Mesendoderm (in vitro differentiated cells): Measurements from ENCODE around the gene ELOVL2.

Source experiments
- DNase-seq: peaks from one replicate; pipeline ENCODE4 v3.0.0; 2013
- H2AK5ac ChIP-seq: 2 replicates; pipeline ENCODE4 v1.6.1; 2013; ENCODE audit warnings: low read length, inconsistent platforms
- H2BK120ac ChIP-seq: 2 replicates; pipeline ENCODE4 v1.6.1; 2013; ENCODE audit warnings: low read depth, mild to moderate bottlenecking, low read length, moderate library complexity, mixed read lengths
- H2BK15ac ChIP-seq: replicated peaks from 2 replicates; pipeline ENCODE4 v1.6.1; 2013; ENCODE audit warnings: low read depth, mild to moderate bottlenecking, moderate library complexity
- H2BK5ac ChIP-seq: 2 replicates; pipeline ENCODE4 v1.6.1; 2013; ENCODE audit warnings: low read length, inconsistent platforms
- H3K18ac ChIP-seq: 2 replicates; pipeline ENCODE4 v1.6.1; 2013; ENCODE audit warnings: mild to moderate bottlenecking, low read length, mixed read lengths
- H3K23ac ChIP-seq: one replicate; pipeline ENCODE4 v1.6.1; 2013; ENCODE audit warnings: low read length
- H3K27ac ChIP-seq: 2 replicates; pipeline ENCODE4 v1.5.1; 2013; ENCODE audit warnings: low read depth, mild to moderate bottlenecking, inconsistent platforms, low read length, moderate library complexity
- H3K27me3 ChIP-seq: 2 replicates; pipeline ENCODE4 v1.6.1; 2013; ENCODE audit warnings: low read length, control low read depth, mild to moderate bottlenecking, inconsistent platforms; ENCODE audit not compliant: insufficient read depth, poor library complexity
- H3K36me3 ChIP-seq: 2 replicates; pipeline ENCODE4 v1.6.1; 2013; ENCODE audit warnings: low read length, inconsistent platforms; ENCODE audit not compliant: control insufficient read depth, insufficient read depth
- H3K4ac ChIP-seq: one replicate; pipeline ENCODE4 v1.6.1; 2013; ENCODE audit warnings: low read depth, mild to moderate bottlenecking, low read length, moderate library complexity
- H3K4me1 ChIP-seq: 2 replicates; pipeline ENCODE4 v1.6.1; 2013; ENCODE audit warnings: low read depth, low read length, inconsistent platforms; ENCODE audit not compliant: control insufficient read depth
- H3K4me2 ChIP-seq: 2 replicates; pipeline ENCODE4 v1.6.1; 2013; ENCODE audit warnings: low read length
- H3K4me3 ChIP-seq: 2 replicates; pipeline ENCODE4 v1.5.1; 2013; ENCODE audit warnings: mild to moderate bottlenecking, low read length
- H3K56ac ChIP-seq: one replicate; pipeline ENCODE4 v1.6.1; 2013; ENCODE audit warnings: low read length
- H3K79me1 ChIP-seq: 2 replicates; pipeline ENCODE4 v1.6.1; 2013; ENCODE audit warnings: low read length, inconsistent platforms
- H3K79me2 ChIP-seq: 2 replicates; pipeline ENCODE4 v1.6.1; 2013; ENCODE audit warnings: mild to moderate bottlenecking, low read length; ENCODE audit not compliant: control insufficient read depth, insufficient read depth
- H3K9ac ChIP-seq: 2 replicates; pipeline ENCODE4 v1.6.1; 2013; ENCODE audit warnings: low read length, inconsistent platforms
- H4K5ac ChIP-seq: one replicate; pipeline ENCODE4 v1.6.1; 2013; ENCODE audit warnings: low read length
- H4K8ac ChIP-seq: one replicate; pipeline ENCODE4 v1.6.1; 2013; ENCODE audit warnings: low read depth, mild to moderate bottlenecking, control low read depth, low read length, moderate library complexity
- WGBS: extraction: QIAGEN DNeasy Blood & Tissue Kit; methylation state at CpG from one replicate; pipeline ENCODE4 v1.1.7; 2013; ENCODE audit warnings: low lambda C conversion rate, missing lambda C conversion rate; ENCODE audit not compliant: insufficient coverage; ENCODE audit errors: extremely low coverage; 5-methylcytosine and 5-hydroxymethylcytosine counted together

The ELOVL2 gene

GRCh38 chr6:10961837-10962236 lies 82.3 kb downstream of the ELOVL2 start:
- no CpG with 5 or more reads among the region's 3 CpGs for WGBS
- H2BK5ac ChIP-seq: no peak overlapping the region
- no peaks in the 10 kb centered on the region for H3K79me1 ChIP-seq
- no peak overlapping the region for H3K56ac ChIP-seq
- no peaks in the 10 kb centered on the region for H3K27me3 ChIP-seq
- H3K79me2 ChIP-seq: no peaks in the 10 kb centered on the region
- H4K5ac ChIP-seq: no peak overlapping the region
- H3K4me3 ChIP-seq: no peak overlapping the region
- no peak overlapping the region for H3K4ac ChIP-seq
- H4K8ac ChIP-seq: no peak overlapping the region
- H3K27ac ChIP-seq: no peak overlapping the region
- no peak overlapping the region for H3K18ac ChIP-seq
- H2AK5ac ChIP-seq: no peak overlapping the region
- no peak overlapping the region for H3K23ac ChIP-seq
- no peaks in the 10 kb centered on the region for H3K36me3 ChIP-seq
- H3K4me1 ChIP-seq: no peaks in the 10 kb centered on the region
- DNase-seq: peak; percentile 15
- no peak overlapping the region for H2BK15ac ChIP-seq
- no peak overlapping the region for H3K9ac ChIP-seq
- H2BK120ac ChIP-seq: no peak overlapping the region
- H3K4me2 ChIP-seq: no peak overlapping the region

GRCh38 chr6:10960171-10960570 lies 83.9 kb downstream of the ELOVL2 start:
- Histone ChIP-seq H3K18ac (no peak overlapping the region), H2BK15ac (no peak overlapping the region), H4K5ac (no peak overlapping the region), H3K27me3 (no peaks in the 10 kb centered on the region), H3K4me3 (no peak overlapping the region), H2BK5ac (no peak overlapping the region), H3K4me1 (no peaks in the 10 kb centered on the region), H3K23ac (no peak overlapping the region), H3K36me3 (no peaks in the 10 kb centered on the region), H4K8ac (no peak overlapping the region), H3K4ac (no peak overlapping the region), H3K9ac (no peak overlapping the region), H3K56ac (no peak overlapping the region), H2AK5ac (no peak overlapping the region), H2BK120ac (no peak overlapping the region), H3K4me2 (no peak overlapping the region), H3K79me2 (no peaks in the 10 kb centered on the region), H3K79me1 (no peaks in the 10 kb centered on the region), H3K27ac (no peak overlapping the region)
- no peak for DNase-seq
- WGBS: no CpG with 5 or more reads among the region's 2 CpGs

GRCh38 chr6:10957414-10957886 lies 86.7 kb downstream of the ELOVL2 start:
- H2BK15ac ChIP-seq: no peak overlapping the region
- no peak overlapping the region for H4K5ac ChIP-seq
- no peak overlapping the region for H3K4ac ChIP-seq
- H3K4me1 ChIP-seq: no peaks in the 10 kb centered on the region
- no peak overlapping the region for H2BK5ac ChIP-seq
- DNase-seq: no peak
- no peak overlapping the region for H3K18ac ChIP-seq
- H3K36me3 ChIP-seq: no peaks in the 10 kb centered on the region
- H3K4me3 ChIP-seq: no peak overlapping the region
- no peak overlapping the region for H3K9ac ChIP-seq
- no peaks in the 10 kb centered on the region for H3K79me2 ChIP-seq
- no peaks in the 10 kb centered on the region for H3K79me1 ChIP-seq
- no peak overlapping the region for H2BK120ac ChIP-seq
- H4K8ac ChIP-seq: no peak overlapping the region
- no peak overlapping the region for H2AK5ac ChIP-seq
- WGBS: no CpG with 5 or more reads among the region's 6 CpGs
- H3K56ac ChIP-seq: no peak overlapping the region
- H3K4me2 ChIP-seq: no peak overlapping the region
- H3K23ac ChIP-seq: no peak overlapping the region
- H3K27ac ChIP-seq: no peak overlapping the region
- H3K27me3 ChIP-seq: no peaks in the 10 kb centered on the region

GRCh38 chr6:10956776-10957175 lies 87.3 kb downstream of the ELOVL2 start:
- H3K36me3 ChIP-seq: no peaks in the 10 kb centered on the region
- H3K27me3 ChIP-seq: no peaks in the 10 kb centered on the region
- no peaks in the 10 kb centered on the region for H3K79me1 ChIP-seq
- H4K8ac ChIP-seq: no peak overlapping the region
- no peak overlapping the region for H4K5ac ChIP-seq
- no peak overlapping the region for H3K27ac ChIP-seq
- no peak overlapping the region for H2BK15ac ChIP-seq
- no peaks in the 10 kb centered on the region for H3K4me1 ChIP-seq
- H3K4ac ChIP-seq: no peak overlapping the region
- H3K56ac ChIP-seq: no peak overlapping the region
- H3K18ac ChIP-seq: no peak overlapping the region
- no peak overlapping the region for H3K23ac ChIP-seq
- no peak overlapping the region for H3K4me3 ChIP-seq
- H3K4me2 ChIP-seq: no peak overlapping the region
- no peak overlapping the region for H3K9ac ChIP-seq
- H2BK5ac ChIP-seq: no peak overlapping the region
- no peak overlapping the region for H2AK5ac ChIP-seq
- no peaks in the 10 kb centered on the region for H3K79me2 ChIP-seq
- no peak overlapping the region for H2BK120ac ChIP-seq
- no peak for DNase-seq

GRCh38 chr6:10954590-10955010 lies 89.5 kb downstream of the ELOVL2 start:
- H3K18ac ChIP-seq: no peak overlapping the region
- no peak overlapping the region for H3K27ac ChIP-seq
- no peaks in the 10 kb centered on the region for H3K36me3 ChIP-seq
- DNase-seq: peak; percentile 91
- H4K5ac ChIP-seq: no peak overlapping the region
- H3K4me1 ChIP-seq: no peaks in the 10 kb centered on the region
- no peaks in the 10 kb centered on the region for H3K79me1 ChIP-seq
- H3K23ac ChIP-seq: no peak overlapping the region
- no peak overlapping the region for H3K4me3 ChIP-seq
- no peak overlapping the region for H4K8ac ChIP-seq
- H3K9ac ChIP-seq: no peak overlapping the region
- H2BK15ac ChIP-seq: no peak overlapping the region
- no peak overlapping the region for H2AK5ac ChIP-seq
- H3K4me2 ChIP-seq: no peak overlapping the region
- H2BK5ac ChIP-seq: no peak overlapping the region
- no CpG with 5 or more reads among the region's 15 CpGs for WGBS
- no peaks in the 10 kb centered on the region for H3K79me2 ChIP-seq
- H3K56ac ChIP-seq: no peak overlapping the region
- no peak overlapping the region for H3K4ac ChIP-seq
- no peak overlapping the region for H2BK120ac ChIP-seq
- no peaks in the 10 kb centered on the region for H3K27me3 ChIP-seq

GRCh38 chr6:10951675-10952282 lies 92.3 kb downstream of the ELOVL2 start:
- Histone ChIP-seq H3K23ac (no peak overlapping the region), H3K36me3 (no peaks in the 10 kb centered on the region), H3K18ac (no peak overlapping the region), H2AK5ac (no peak overlapping the region), H3K79me1 (no peaks in the 10 kb centered on the region), H3K4me3 (no peak overlapping the region), H3K4me2 (no peak overlapping the region), H3K56ac (no peak overlapping the region), H3K4ac (no peak overlapping the region), H2BK5ac (no peak overlapping the region), H4K5ac (no peak overlapping the region), H3K9ac (no peak overlapping the region), H2BK120ac (no peak overlapping the region), H3K27me3 (no peaks in the 10 kb centered on the region), H3K79me2 (no peaks in the 10 kb centered on the region), H4K8ac (no peak overlapping the region), H3K4me1 (no peaks in the 10 kb centered on the region), H3K27ac (no peak overlapping the region), H2BK15ac (no peak overlapping the region)
- peak; percentile 54 for DNase-seq
- WGBS: no CpG with 5 or more reads among the region's 6 CpGs
